Measurements from ENCODE around the gene COG6. TPM values are rescaled to one million over a fixed set of nuclear protein-coding genes. Genes with fewer than 3 reads are reported as not detected.
A peak's percentile ranks its signal among the peaks of the same experiment; 100 is the strongest.

COG6 gene
- total RNA-seq, 3 donors from 2014 or later, result 24.7 to 30.4 (median 27.4) TPM

DNA sequence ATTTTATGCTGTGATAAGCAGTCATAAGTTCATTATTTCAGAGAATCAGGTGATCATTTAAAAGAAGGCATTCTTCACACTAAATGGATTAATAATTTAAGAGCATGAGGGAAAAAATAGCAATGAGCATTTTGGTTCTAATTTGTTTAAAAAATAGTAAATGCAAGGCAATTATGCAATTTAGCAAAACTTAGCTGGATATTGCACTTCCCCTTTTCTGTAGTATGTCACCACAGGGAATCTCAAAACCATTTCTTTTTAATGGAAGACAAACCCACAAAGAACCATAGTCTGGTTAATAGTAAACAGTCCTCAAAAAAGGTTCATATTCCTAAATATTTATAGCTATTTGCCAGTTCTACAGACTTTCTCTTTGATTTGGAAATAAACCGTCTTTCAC lies 30.2 kb downstream of the COG6 start:
- Histone ChIP-seq H3K4me3 (no peak overlapping the region), H3K9me3 (no peaks in the 10 kb centered on the region), H3K4me1 (ENCODE audit: low read depth) (no peaks in the 10 kb centered on the region), H3K36me3 (ENCODE audit: low read depth) (no peaks in the 10 kb centered on the region)
- intact Hi-C loops (cut with DNase I, micrococcal nuclease), result loop anchor here in 1 of 2 donors (10.0 kb wide), 1 partner anchor 999 kb away; no protein-coding TSS in a partner anchor
- TF ChIP-seq, protein P1, sequence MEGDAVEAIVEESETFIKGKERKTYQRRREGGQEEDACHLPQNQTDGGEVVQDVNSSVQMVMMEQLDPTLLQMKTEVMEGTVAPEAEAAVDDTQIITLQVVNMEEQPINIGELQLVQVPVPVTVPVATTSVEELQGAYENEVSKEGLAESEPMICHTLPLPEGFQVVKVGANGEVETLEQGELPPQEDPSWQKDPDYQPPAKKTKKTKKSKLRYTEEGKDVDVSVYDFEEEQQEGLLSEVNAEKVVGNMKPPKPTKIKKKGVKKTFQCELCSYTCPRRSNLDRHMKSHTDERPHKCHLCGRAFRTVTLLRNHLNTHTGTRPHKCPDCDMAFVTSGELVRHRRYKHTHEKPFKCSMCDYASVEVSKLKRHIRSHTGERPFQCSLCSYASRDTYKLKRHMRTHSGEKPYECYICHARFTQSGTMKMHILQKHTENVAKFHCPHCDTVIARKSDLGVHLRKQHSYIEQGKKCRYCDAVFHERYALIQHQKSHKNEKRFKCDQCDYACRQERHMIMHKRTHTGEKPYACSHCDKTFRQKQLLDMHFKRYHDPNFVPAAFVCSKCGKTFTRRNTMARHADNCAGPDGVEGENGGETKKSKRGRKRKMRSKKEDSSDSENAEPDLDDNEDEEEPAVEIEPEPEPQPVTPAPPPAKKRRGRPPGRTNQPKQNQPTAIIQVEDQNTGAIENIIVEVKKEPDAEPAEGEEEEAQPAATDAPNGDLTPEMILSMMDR (IDR thresholded peaks at IDR 0.05), result no peak
- DNase-seq (no peak), ATAC-seq (no peak)

- TF ChIP-seq, protein P1 (IDR thresholded peaks at IDR 0.05), result no peak
- Histone ChIP-seq H3K36me3 (ENCODE audit: low read depth) (no peaks in the 10 kb centered on the region), H3K4me3 (no peak overlapping the region), H3K9me3 (no peaks in the 10 kb centered on the region), H3K4me1 (ENCODE audit: low read depth) (no peaks in the 10 kb centered on the region)
- DNase-seq (no peak), ATAC-seq (no peak)
- intact Hi-C loops (cut with DNase I, micrococcal nuclease), result loop anchor here in 1 of 2 donors (10.0 kb wide), 1 partner anchor 997 kb away; no protein-coding TSS in a partner anchor
These were observed 32.8 kb downstream of the COG6 start for GRCh38 chr13:39688278-39688677.

- peak; percentile 51 for ATAC-seq
- TF ChIP-seq, protein P1 (IDR thresholded peaks at IDR 0.05), result no peak
- no peak for DNase-seq
- Histone ChIP-seq H3K4me3 (no peak overlapping the region), H3K4me1 (ENCODE audit: low read depth) (no peaks in the 10 kb centered on the region), H3K36me3 (ENCODE audit: low read depth) (no peaks in the 10 kb centered on the region), H3K9me3 (no peaks in the 10 kb centered on the region)
- intact Hi-C loops (cut with DNase I, micrococcal nuclease), result loop anchor here in 1 of 2 donors (10.0 kb wide), 1 partner anchor 996 kb away; no protein-coding TSS in a partner anchor
These were observed 33.4 kb downstream of the COG6 start for GRCh38 chr13:39688699-39689405.

DNA sequence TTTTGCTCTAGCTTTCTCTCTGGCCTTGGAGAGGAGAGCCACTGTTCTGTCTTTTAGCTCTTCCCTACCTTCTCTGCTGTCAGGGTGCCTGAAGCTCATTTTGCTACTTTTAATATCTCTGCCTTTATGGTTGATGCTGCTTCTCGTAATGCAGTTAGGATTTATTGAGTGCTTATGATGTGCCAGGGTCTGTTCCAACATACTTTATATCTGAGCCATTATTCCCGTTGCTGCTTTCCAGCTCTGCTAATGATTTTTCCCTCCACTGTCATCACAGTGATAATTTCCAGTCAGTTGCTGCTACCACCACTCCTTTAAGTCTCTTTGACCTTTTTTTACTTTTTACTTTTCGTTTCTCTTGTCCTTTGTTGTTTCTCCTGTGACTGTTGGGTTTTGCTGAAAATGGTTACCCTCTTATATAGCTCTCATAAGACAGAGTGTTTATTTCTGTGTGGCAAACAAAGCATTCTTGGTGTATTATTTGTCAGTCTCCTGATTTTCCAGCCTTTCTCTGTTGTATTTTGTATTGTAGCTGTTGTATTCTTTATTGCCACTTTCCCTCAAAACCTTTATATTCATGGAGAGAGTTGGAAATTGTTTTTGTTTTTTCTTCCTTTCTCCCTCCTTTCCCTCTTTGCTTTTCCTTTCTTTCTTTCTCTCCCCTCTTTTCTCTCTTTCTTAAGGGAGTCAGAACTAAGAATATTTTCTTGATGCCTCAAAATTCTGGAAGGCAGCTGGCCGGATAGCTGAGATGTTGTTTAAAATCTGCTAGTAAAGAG lies 37.4 kb downstream of the COG6 start:
- TF ChIP-seq, protein P1 (IDR thresholded peaks at IDR 0.05), result no peak
- Histone ChIP-seq H3K4me1 (ENCODE audit: low read depth) (no peaks in the 10 kb centered on the region), H3K4me3 (no peak overlapping the region), H3K36me3 (ENCODE audit: low read depth) (no peaks in the 10 kb centered on the region), H3K9me3 (no peaks in the 10 kb centered on the region)
- DNase-seq (no peak), ATAC-seq (no peak)
- intact Hi-C loops (cut with DNase I, micrococcal nuclease), result no loop called here

GRCh38 chr13:39699274-39699673 lies 43.8 kb downstream of the COG6 start:
- H3K4me1 ChIP-seq (ENCODE audit: low read depth), result no peaks in the 10 kb centered on the region
- H3K9me3 ChIP-seq, result no peaks in the 10 kb centered on the region
- H3K4me3 ChIP-seq, result no peak overlapping the region
- ATAC-seq, result no peak
- intact Hi-C loops (cut with DNase I, micrococcal nuclease), result no loop called here
- H3K36me3 ChIP-seq (ENCODE audit: low read depth), result no peaks in the 10 kb centered on the region
- TF ChIP-seq, protein P1 (IDR thresholded peaks at IDR 0.05), result no peak
- DNase-seq, result no peak

All from mucosa of descending colon (tissue), 3 donors.